HEK293 (cell line): Measurements from ENCODE around the gene LRFN2.

Experiments
- CTCF ChIA-PET: fragments of 350-600 bp; formaldehyde crosslinking; extraction: SDS; loops from one replicate; lab custom pipeline; 2021; ENCODE audit warnings: antibody characterized with exemption; lab: Yijun Ruan, JAX
- POLR2A ChIA-PET: fragments of 300-600 bp; formaldehyde crosslinking; extraction: SDS; loops from one replicate; lab custom pipeline; 2020; ENCODE audit warnings: antibody characterized with exemption, inconsistent platforms; lab: Yijun Ruan, JAX
- H3K27ac ChIP-seq: fragments of 200-500 bp; sonication (Bioruptor generic); 2 replicates; pipeline ENCODE4 v1.5.1; 2014; ENCODE audit warnings: low read depth, low read length, control low read depth, inconsistent platforms; ENCODE audit errors: extremely low read depth
- H3K36me3 ChIP-seq, 2 experiments: fragments of 200-500 bp in 1 of 2; sonication (Bioruptor generic) in 1 of 2; 1 replicate in 1 of 2; 2 replicates in 1 of 2; pipeline ENCODE4 v1.5.1; 2014 to 2017; ENCODE audit warnings: inconsistent platforms in 2 of 2, low read length in 2 of 2; ENCODE audit not compliant: control insufficient read depth in 2 of 2, insufficient read depth in 1 of 2
- H3K4me1 ChIP-seq: fragments of 200-500 bp; sonication (Bioruptor generic); 2 replicates; pipeline ENCODE4 v1.5.1; 2014; ENCODE audit warnings: mild to moderate bottlenecking, low read length, inconsistent platforms; ENCODE audit not compliant: control insufficient read depth, insufficient read depth
- H3K4me3 ChIP-seq: 2 replicates; pipeline ENCODE4 v1.5.1; 2011; ENCODE audit warnings: low read depth, mild to moderate bottlenecking, control low read depth, low read length, moderate library complexity
- H3K9me3 ChIP-seq: fragments of 200-500 bp; sonication (Bioruptor generic); 2 replicates; pipeline ENCODE4 v1.5.1; 2014; ENCODE audit warnings: low read depth, low read length, inconsistent platforms; ENCODE audit not compliant: control insufficient read depth, insufficient read depth
- GFI1B ChIP-seq: fragments of 450-650 bp; formaldehyde crosslinking; IDR thresholded peaks from 2 replicates; pipeline ENCODE4 v1.5.1; 2016; ENCODE audit warnings: missing biosample characterization, missing genetic modification characterization
- KLF10 ChIP-seq: fragments of 450-650 bp; IDR thresholded peaks from 2 replicates; pipeline ENCODE4 v1.5.1; 2018; ENCODE audit warnings: missing biosample characterization, mild to moderate bottlenecking, missing genetic modification characterization
- KLF7 ChIP-seq: fragments of 450-650 bp; formaldehyde crosslinking; IDR thresholded peaks from 2 replicates; pipeline ENCODE4 v1.5.1; 2016; ENCODE audit warnings: missing biosample characterization, missing genetic modification characterization, borderline replicate concordance
- YY2 ChIP-seq: fragments of 450-650 bp; formaldehyde crosslinking; IDR thresholded peaks from 2 replicates; pipeline ENCODE4 v1.5.1; 2016; ENCODE audit warnings: missing biosample characterization, missing genetic modification characterization
- ZBTB1 ChIP-seq: fragments of 450-650 bp; formaldehyde crosslinking; IDR thresholded peaks from 2 replicates; pipeline ENCODE4 v1.5.1; 2016; ENCODE audit warnings: missing biosample characterization, missing genetic modification characterization
- ZBTB7A ChIP-seq: fragments of 450-650 bp; formaldehyde crosslinking; IDR thresholded peaks from 2 replicates; pipeline ENCODE4 v1.5.1; 2016; ENCODE audit warnings: low read depth, missing biosample characterization, missing genetic modification characterization
- ZFP3 ChIP-seq: fragments of 450-650 bp; formaldehyde crosslinking; IDR thresholded peaks from 2 replicates; pipeline ENCODE4 v1.5.1; 2016; ENCODE audit warnings: low read depth, missing biosample characterization, missing genetic modification characterization
- ZNF138 ChIP-seq: fragments of 450-650 bp; formaldehyde crosslinking; IDR thresholded peaks from 2 replicates; pipeline ENCODE4 v1.5.1; 2016; ENCODE audit warnings: missing biosample characterization, missing genetic modification characterization, borderline replicate concordance
- ZNF174 ChIP-seq: fragments of 450-650 bp; formaldehyde crosslinking; IDR thresholded peaks from 2 replicates; pipeline ENCODE4 v1.5.0; 2017; ENCODE audit warnings: missing biosample characterization, mild to moderate bottlenecking, missing genetic modification characterization
- ZNF335 ChIP-seq: fragments of 450-650 bp; formaldehyde crosslinking; conservative IDR thresholded peaks from 2 replicates; pipeline ENCODE4 v1.5.1; 2016; ENCODE audit warnings: missing biosample characterization, missing genetic modification characterization
- ZNF37A ChIP-seq: fragments of 450-650 bp; IDR thresholded peaks from 2 replicates; pipeline ENCODE4 v1.5.1; 2018; ENCODE audit warnings: missing biosample characterization, missing genetic modification characterization
- ZNF48 ChIP-seq: fragments of 450-650 bp; formaldehyde crosslinking; IDR thresholded peaks from 2 replicates; pipeline ENCODE4 v1.5.1; 2016; ENCODE audit warnings: missing biosample characterization, missing genetic modification characterization
- ZNF571 ChIP-seq: fragments of 450-650 bp; formaldehyde crosslinking; IDR thresholded peaks from 2 replicates; pipeline ENCODE4 v1.5.0; 2017; ENCODE audit warnings: missing biosample characterization, missing genetic modification characterization
- ZNF610 ChIP-seq: fragments of 450-650 bp; formaldehyde crosslinking; IDR thresholded peaks from 2 replicates; pipeline ENCODE4 v1.5.1; 2016; ENCODE audit warnings: missing biosample characterization, missing genetic modification characterization, borderline replicate concordance
- ZNF654 ChIP-seq: fragments of 450-650 bp; formaldehyde crosslinking; IDR thresholded peaks from 2 replicates; pipeline ENCODE4 v1.5.1; 2016; ENCODE audit warnings: low read depth, missing biosample characterization, missing genetic modification characterization
- ZNF660 ChIP-seq: fragments of 450-650 bp; IDR thresholded peaks from 2 replicates; pipeline ENCODE4 v1.5.1; 2018; ENCODE audit warnings: missing biosample characterization, mild to moderate bottlenecking, missing genetic modification characterization
- ZNF664 ChIP-seq: fragments of 450-650 bp; formaldehyde crosslinking; IDR thresholded peaks from 2 replicates; pipeline ENCODE4 v1.5.1; 2016; ENCODE audit warnings: missing biosample characterization, missing genetic modification characterization
- ZNF76 ChIP-seq: fragments of 450-650 bp; formaldehyde crosslinking; IDR thresholded peaks from 2 replicates; pipeline ENCODE4; 2016; ENCODE audit warnings: low read depth, missing biosample characterization, missing genetic modification characterization, borderline replicate concordance
- ZNF785 ChIP-seq: fragments of 450-650 bp; formaldehyde crosslinking; IDR thresholded peaks from 2 replicates; pipeline ENCODE4 v1.5.1; 2016; ENCODE audit warnings: missing biosample characterization, missing genetic modification characterization
- ZSCAN30 ChIP-seq: fragments of 450-650 bp; IDR thresholded peaks from 2 replicates; pipeline ENCODE4 v1.5.1; 2018; ENCODE audit warnings: missing biosample characterization, mild to moderate bottlenecking, missing genetic modification characterization, moderate library complexity
- TF ChIP-seq, protein P1 (sequence below): fragments of 450-650 bp; formaldehyde crosslinking; IDR thresholded peaks from 2 replicates; pipeline ENCODE4 v1.5.1; 2017; ENCODE audit warnings: missing biosample characterization, missing genetic modification characterization
- TF ChIP-seq, protein P2 (sequence below): fragments of 450-650 bp; formaldehyde crosslinking; IDR thresholded peaks from 2 replicates; pipeline ENCODE4 v1.5.1; 2017; ENCODE audit warnings: missing biosample characterization, missing genetic modification characterization
- TF ChIP-seq, protein P3 (sequence below): fragments of 450-650 bp; formaldehyde crosslinking; IDR thresholded peaks from 2 replicates; pipeline ENCODE4 v1.5.1; 2017; ENCODE audit warnings: missing biosample characterization, mild to moderate bottlenecking, missing genetic modification characterization, moderate library complexity
- TF ChIP-seq, protein P4 (sequence below): fragments of 450-650 bp; formaldehyde crosslinking; IDR thresholded peaks from 2 replicates; pipeline ENCODE4 v1.5.1; 2016; ENCODE audit warnings: missing biosample characterization, missing genetic modification characterization, borderline replicate concordance

LRFN2 gene

DNA sequence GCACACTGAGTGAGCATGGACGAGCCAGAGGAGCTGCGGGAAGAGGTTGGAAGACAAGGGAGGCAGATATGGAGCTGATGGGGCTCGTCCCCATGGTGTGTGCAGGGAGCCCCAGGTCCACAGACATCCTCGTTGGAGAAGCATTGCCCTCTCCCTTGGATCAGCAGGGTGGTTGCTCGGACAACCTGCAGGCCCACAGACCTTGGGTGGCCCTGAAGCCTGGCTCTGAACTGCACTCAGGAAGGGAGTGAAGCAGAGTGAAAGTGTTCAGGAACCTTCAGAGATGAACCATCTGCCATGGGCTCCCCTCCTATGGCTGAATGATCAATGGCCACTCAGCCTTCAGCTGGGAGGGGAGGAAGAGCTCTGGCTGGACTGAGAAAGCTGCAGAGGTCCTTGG is 43.3 kb upstream of the LRFN2 start:
- TF ChIP-seq ZNF138 (tag by site-specific recombination) (no peak), ZNF76 (tag by site-specific recombination) (no peak), ZNF571 (no peak), KLF7 (no peak), ZNF654 (tag by site-specific recombination) (no peak), GFI1B (no peak), ZNF48 (no peak), ZNF660 (tag by site-specific recombination) (no peak), ZNF664 (tag by site-specific recombination) (no peak), ZBTB7A (tag by site-specific recombination) (no peak), ZNF174 (tag by site-specific recombination) (no peak), ZNF610 (tag by site-specific recombination) (no peak), ZFP3 (tag by site-specific recombination) (no peak), ZSCAN30 (tag by site-specific recombination) (no peak), ZNF335 (tag by site-specific recombination) (no peak), ZNF37A (tag by site-specific recombination) (no peak)
- TF ChIP-seq, protein P1, sequence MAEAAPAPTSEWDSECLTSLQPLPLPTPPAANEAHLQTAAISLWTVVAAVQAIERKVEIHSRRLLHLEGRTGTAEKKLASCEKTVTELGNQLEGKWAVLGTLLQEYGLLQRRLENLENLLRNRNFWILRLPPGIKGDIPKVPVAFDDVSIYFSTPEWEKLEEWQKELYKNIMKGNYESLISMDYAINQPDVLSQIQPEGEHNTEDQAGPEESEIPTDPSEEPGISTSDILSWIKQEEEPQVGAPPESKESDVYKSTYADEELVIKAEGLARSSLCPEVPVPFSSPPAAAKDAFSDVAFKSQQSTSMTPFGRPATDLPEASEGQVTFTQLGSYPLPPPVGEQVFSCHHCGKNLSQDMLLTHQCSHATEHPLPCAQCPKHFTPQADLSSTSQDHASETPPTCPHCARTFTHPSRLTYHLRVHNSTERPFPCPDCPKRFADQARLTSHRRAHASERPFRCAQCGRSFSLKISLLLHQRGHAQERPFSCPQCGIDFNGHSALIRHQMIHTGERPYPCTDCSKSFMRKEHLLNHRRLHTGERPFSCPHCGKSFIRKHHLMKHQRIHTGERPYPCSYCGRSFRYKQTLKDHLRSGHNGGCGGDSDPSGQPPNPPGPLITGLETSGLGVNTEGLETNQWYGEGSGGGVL (tag by site-specific recombination): no peak
- TF ChIP-seq, protein P2, sequence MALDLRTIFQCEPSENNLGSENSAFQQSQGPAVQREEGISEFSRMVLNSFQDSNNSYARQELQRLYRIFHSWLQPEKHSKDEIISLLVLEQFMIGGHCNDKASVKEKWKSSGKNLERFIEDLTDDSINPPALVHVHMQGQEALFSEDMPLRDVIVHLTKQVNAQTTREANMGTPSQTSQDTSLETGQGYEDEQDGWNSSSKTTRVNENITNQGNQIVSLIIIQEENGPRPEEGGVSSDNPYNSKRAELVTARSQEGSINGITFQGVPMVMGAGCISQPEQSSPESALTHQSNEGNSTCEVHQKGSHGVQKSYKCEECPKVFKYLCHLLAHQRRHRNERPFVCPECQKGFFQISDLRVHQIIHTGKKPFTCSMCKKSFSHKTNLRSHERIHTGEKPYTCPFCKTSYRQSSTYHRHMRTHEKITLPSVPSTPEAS (tag by site-specific recombination): no peak
- TF ChIP-seq, protein P3, sequence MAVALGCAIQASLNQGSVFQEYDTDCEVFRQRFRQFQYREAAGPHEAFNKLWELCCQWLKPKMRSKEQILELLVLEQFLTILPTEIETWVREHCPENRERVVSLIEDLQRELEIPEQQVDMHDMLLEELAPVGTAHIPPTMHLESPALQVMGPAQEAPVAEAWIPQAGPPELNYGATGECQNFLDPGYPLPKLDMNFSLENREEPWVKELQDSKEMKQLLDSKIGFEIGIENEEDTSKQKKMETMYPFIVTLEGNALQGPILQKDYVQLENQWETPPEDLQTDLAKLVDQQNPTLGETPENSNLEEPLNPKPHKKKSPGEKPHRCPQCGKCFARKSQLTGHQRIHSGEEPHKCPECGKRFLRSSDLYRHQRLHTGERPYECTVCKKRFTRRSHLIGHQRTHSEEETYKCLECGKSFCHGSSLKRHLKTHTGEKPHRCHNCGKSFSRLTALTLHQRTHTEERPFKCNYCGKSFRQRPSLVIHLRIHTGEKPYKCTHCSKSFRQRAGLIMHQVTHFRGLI (tag by site-specific recombination): no peak

DNA sequence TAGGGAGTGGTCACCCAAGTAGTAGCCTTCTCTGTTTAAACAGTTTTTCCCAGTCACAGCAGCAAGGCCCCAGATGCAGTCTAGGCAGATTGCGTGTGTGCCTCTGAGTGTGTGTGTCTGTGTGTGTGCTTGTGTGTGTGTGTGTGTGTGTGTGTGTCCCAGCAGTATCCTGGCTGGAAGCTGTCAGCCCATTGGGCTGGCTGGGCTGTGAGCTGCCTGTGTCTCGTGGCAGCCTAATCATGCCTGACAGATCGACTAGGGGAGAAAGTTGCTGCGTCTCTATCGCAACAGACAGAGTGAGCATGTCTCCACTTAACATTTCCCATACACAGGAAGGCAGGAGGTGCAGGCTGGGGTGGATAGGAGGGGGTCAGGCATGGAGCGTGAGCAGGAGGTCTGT is 42.9 kb upstream of the LRFN2 start:
- ChIA-PET POLR2A (interaction anchor here (0.6 kb wide), 1 partner anchor 443 kb away, joined by 3 read pairs; the partner anchor contains the start of gene NFYA), CTCF (interaction anchor here (0.7 kb wide), 1 partner anchor 26 kb away, joined by 5 read pairs; no protein-coding TSS in a partner anchor)
- Histone ChIP-seq H3K4me1 (no peaks in the 10 kb centered on the region), H3K27ac (no peak overlapping the region), H3K4me3 (no peak overlapping the region), H3K36me3 (no peaks in the 10 kb centered on the region), H3K9me3 (no peaks in the 10 kb centered on the region)
- TF ChIP-seq ZBTB1 (no peak), KLF10 (tag by site-specific recombination) (no peak), ZNF785 (tag by site-specific recombination) (no peak), YY2 (tag by site-specific recombination) (no peak)
- TF ChIP-seq, protein P2 (tag by site-specific recombination): peak; percentile 79
- TF ChIP-seq, protein P4, sequence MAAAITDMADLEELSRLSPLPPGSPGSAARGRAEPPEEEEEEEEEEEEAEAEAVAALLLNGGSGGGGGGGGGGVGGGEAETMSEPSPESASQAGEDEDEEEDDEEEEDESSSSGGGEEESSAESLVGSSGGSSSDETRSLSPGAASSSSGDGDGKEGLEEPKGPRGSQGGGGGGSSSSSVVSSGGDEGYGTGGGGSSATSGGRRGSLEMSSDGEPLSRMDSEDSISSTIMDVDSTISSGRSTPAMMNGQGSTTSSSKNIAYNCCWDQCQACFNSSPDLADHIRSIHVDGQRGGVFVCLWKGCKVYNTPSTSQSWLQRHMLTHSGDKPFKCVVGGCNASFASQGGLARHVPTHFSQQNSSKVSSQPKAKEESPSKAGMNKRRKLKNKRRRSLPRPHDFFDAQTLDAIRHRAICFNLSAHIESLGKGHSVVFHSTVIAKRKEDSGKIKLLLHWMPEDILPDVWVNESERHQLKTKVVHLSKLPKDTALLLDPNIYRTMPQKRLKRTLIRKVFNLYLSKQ: no peak

More for the DNA sequence above, 43.3 kb upstream of the LRFN2 start:
- H3K4me3 ChIP-seq: no peak overlapping the region
- no peaks in the 10 kb centered on the region for H3K36me3 ChIP-seq
- H3K4me1 ChIP-seq: no peaks in the 10 kb centered on the region
- ChIA-PET CTCF (no interaction called here), POLR2A (interaction anchor here (0.6 kb wide), 1 partner anchor 442 kb away, joined by 3 read pairs; the partner anchor contains the start of gene NFYA)
- H3K9me3 ChIP-seq: no peaks in the 10 kb centered on the region
- no peak overlapping the region for H3K27ac ChIP-seq
